ENCODE measurements around the gene ZC2HC1B.

Gene ZC2HC1B

DNA sequence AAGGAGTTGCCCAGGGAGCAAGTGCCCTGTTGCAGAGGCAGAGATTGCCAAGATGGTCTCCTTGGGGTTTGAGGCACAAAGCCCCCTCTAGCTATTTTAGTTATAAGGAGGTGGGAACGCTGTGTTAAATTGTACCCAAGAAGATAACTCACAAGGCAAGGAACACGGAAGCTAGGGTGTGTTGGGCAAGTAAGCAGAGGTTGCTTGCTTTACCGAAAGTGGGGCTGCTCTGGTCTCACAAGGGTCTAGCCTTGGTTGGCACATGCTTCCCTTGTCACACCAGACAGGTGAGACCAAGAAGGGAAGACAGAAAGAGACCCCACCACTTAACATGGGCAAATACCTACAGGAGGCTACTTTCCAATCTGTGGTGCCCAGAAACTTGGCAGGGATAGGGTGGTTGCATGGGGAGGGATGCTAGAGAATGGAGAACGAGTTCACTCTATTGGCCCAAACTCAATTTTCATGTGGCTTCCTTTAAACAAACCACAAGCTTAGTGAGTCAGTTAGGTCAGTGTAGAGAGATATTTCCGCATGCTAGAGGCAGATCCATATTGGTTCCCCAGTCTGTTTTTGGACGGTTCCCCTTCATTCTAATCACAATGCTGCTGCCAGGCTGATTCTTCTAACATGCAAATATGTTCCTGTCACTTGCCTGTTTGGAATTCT, 101.4 kb downstream of the ZC2HC1B start:
- TF ChIP-seq, protein P1, sequence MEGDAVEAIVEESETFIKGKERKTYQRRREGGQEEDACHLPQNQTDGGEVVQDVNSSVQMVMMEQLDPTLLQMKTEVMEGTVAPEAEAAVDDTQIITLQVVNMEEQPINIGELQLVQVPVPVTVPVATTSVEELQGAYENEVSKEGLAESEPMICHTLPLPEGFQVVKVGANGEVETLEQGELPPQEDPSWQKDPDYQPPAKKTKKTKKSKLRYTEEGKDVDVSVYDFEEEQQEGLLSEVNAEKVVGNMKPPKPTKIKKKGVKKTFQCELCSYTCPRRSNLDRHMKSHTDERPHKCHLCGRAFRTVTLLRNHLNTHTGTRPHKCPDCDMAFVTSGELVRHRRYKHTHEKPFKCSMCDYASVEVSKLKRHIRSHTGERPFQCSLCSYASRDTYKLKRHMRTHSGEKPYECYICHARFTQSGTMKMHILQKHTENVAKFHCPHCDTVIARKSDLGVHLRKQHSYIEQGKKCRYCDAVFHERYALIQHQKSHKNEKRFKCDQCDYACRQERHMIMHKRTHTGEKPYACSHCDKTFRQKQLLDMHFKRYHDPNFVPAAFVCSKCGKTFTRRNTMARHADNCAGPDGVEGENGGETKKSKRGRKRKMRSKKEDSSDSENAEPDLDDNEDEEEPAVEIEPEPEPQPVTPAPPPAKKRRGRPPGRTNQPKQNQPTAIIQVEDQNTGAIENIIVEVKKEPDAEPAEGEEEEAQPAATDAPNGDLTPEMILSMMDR (IDR thresholded peaks at IDR 0.05; ENCODE audit: extremely low read depth, insufficient read depth, missing control alignments), result no peak
- in situ Hi-C loops (cut with MboI; ENCODE audit: low pct_unique_long_range_greater_than_20kb, low sequenced_read_pairs, unreplicated experiment), result no loop called here
- no peak for DNase-seq (ENCODE audit: low spot score)

DNA sequence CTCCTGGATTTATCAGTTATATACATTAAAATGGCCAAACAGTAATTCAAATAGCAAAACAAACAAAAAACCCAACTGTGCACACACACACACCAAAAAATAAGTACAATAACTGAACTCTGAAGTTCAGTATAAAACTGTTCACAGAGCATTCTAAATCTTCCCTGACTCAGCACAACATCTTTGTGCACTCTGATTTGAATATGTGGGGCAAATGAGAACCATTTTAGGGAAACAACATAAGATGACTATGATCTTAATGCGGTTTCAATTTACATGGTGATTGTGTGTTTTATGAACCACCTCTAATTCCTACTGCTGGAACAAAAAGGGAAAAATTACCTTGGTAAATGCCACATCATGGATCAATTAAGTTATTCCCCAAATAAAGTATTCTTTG, 102.0 kb downstream of the ZC2HC1B start:
- DNase-seq (ENCODE audit: low spot score), result no peak
- in situ Hi-C loops (cut with MboI; ENCODE audit: low pct_unique_long_range_greater_than_20kb, low sequenced_read_pairs, unreplicated experiment), result no loop called here
- TF ChIP-seq, protein P1 (IDR thresholded peaks at IDR 0.05; ENCODE audit: extremely low read depth, insufficient read depth, missing control alignments), result no peak

DNA sequence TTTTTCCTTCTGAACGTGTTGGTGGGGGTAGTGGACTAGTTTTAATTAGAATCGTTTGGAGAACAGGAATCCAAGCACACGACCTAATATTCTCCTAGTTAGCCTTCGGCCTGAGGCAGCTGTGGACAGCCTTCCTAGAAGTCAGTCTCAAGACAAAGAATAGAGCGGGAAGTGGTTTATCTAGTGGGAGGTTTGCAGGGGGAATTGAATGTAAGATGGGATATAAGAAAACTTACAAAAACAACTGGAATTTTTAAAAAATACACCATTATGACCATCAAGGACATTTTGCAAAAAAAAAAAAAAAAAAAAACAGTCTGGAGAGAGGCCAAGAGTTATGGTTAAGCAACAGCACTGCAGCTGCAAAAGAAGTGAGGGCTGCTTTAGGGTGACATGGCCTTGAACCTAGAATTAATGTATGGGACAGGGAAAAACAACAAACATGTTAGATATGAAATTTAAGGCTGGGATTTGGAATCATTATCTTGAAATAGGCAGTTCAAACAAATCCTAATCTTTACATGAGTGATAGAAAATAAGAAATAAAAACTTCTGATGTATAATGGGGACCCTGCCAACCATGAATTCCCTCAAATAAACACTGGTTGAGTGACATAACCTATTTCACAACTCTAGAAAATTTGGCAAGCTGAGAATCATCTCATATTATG, 103.6 kb downstream of the ZC2HC1B start:
- in situ Hi-C loops (cut with MboI; ENCODE audit: low pct_unique_long_range_greater_than_20kb, low sequenced_read_pairs, unreplicated experiment), result no loop called here
- DNase-seq (ENCODE audit: low spot score), result no peak
- TF ChIP-seq, protein P1 (IDR thresholded peaks at IDR 0.05; ENCODE audit: extremely low read depth, insufficient read depth, missing control alignments), result no peak

DNA sequence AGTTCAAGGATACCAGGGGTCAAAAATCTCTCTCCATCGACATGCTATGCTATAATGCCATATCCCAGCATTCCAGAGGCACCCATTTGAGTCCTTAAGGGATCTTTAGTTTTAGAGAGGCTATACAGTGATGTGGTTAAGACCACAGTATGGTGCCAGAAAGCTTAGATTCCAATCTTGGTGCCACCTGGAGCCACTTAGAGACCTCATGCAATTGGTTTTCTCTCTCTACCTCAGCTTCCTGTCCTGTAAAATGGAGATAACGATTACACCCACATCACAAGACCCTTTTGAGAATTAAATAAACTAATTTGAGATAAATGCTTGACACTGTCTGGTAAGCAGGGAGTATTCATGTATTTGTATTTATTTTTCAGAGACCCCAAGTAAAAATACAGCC, 104.8 kb downstream of the ZC2HC1B start:
- TF ChIP-seq, protein P1 (IDR thresholded peaks at IDR 0.05; ENCODE audit: extremely low read depth, insufficient read depth, missing control alignments), result no peak
- no peak for DNase-seq (ENCODE audit: low spot score)
- in situ Hi-C loops (cut with MboI; ENCODE audit: low pct_unique_long_range_greater_than_20kb, low sequenced_read_pairs, unreplicated experiment), result no loop called here

DNA sequence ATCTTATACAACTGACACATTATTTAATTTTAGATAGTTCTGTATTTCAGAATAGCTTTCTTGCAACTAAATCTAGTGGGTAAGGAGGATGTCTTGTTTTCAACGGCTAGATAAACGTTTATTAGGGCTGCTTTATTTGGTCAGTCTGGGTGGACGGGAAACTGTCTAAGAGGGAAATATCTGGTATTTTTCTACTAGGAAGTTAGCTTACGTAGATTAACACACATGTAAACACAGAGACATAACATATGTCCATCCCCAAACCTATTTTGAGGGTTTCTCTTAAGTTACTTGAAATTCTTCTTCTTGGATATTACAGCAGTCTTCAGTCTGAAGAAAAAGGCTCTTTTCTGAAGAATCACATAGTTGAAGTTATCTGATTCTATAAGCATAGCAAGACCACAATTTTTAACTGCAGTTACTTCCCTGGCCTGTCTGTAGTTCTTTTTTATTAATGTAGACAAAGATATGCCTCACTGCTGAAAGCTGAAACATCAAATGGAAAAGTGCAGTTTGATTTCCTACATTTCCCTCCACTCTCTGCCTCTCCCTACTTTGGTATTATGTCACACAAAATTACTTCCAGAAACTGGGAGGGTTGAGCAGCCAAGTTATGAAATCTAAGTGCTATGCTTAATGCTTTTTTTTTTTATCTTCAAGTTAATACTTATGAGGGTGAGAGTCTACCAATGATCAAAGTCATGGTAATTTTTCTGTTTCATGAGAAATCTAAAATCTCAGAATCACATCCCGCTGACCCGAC, 106.4 kb downstream of the ZC2HC1B start:
- in situ Hi-C loops (cut with MboI; ENCODE audit: low pct_unique_long_range_greater_than_20kb, low sequenced_read_pairs, unreplicated experiment), result no loop called here
- DNase-seq (ENCODE audit: low spot score), result no peak
- TF ChIP-seq, protein P1 (IDR thresholded peaks at IDR 0.05; ENCODE audit: extremely low read depth, insufficient read depth, missing control alignments), result no peak

DNA sequence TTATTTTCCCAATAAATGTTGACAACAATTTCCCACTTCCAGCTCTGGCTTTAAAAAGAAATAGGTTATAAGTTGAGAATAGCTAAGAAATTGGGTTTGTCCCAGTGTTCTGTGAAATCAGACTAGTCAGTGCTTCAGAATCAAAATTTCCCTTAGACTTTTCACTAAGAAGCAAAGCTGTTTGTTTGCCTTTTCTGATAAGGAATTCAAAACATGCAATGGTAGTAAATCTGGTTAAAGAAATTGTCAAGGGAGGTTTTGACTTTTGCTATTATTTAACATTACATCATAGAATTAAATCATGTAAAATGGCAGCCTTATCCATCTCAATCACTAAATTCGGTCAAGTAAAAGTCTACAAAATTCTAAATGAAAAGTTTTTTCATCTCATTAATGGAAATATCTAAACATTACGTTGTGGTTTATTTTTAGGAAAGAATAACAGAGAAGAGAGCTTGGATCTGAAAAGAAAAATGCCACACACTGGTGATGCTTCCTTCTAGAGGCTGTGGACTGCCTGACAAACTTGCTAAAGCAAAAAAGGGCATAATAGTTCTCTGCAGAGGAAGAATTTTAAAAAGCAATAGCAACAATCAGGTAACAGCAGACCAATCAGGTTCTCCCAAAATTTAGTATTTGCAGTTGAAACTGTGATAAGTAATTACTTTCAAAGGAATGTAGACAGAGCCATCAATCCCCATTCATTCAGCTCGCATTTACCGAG, 107.4 kb downstream of the ZC2HC1B start:
- DNase-seq (ENCODE audit: low spot score), result no peak
- in situ Hi-C loops (cut with MboI; ENCODE audit: low pct_unique_long_range_greater_than_20kb, low sequenced_read_pairs, unreplicated experiment), result no loop called here
- TF ChIP-seq, protein P1 (IDR thresholded peaks at IDR 0.05; ENCODE audit: extremely low read depth, insufficient read depth, missing control alignments), result no peak

Measured in GM13977 (cell line).